Transverse colon (tissue), 4 donors: ENCODE results near the gene H2BK1. TPM values are rescaled to one million over a fixed set of nuclear protein-coding genes. Genes with fewer than 3 reads are reported as not detected.

ENCODE experiments used
- DNase-seq: peaks from one replicate; pipeline ENCODE4 v3.0.0-alpha.2; 2019
- H3K27ac ChIP-seq, 4 donors: fragments of 200-600 bp; sonication (generic); 2 replicates each; pipeline ENCODE4 v1.5.1; 2016 to 2018; ENCODE audit warnings: inconsistent platforms in 4 of 4
- H3K27me3 ChIP-seq: fragments of 200-600 bp; sonication (generic); 2 replicates; pipeline ENCODE4 v1.5.1; 2017; ENCODE audit warnings: inconsistent platforms
- H3K36me3 ChIP-seq, 4 donors: fragments of 200-600 bp; sonication (generic); 2 replicates each; pipeline ENCODE4 v1.5.1; 2017 to 2019; ENCODE audit warnings: inconsistent platforms in 4 of 4
- H3K4me1 ChIP-seq, 4 donors: fragments of 200-600 bp; sonication (generic); 2 replicates each; pipeline ENCODE4 v1.5.1; 2017 to 2020; ENCODE audit warnings: inconsistent platforms in 4 of 4
- H3K4me3 ChIP-seq, 4 donors: fragments of 200-600 bp; sonication (generic); 1 replicate in 1 of 4; 2 replicates in 3 of 4; pipeline versions ENCODE4 v1.5.1 to v1.6.1; 2017 to 2019; ENCODE audit warnings: inconsistent platforms in 4 of 4
- H3K9me3 ChIP-seq, 2 donors: fragments of 200-600 bp; sonication (generic); 2 replicates each; pipeline ENCODE4 v1.5.1; 2017 to 2019; ENCODE audit warnings: inconsistent platforms in 2 of 2
- EP300 ChIP-seq: sonication (generic); formaldehyde crosslinking; IDR thresholded peaks from one replicate; pipeline ENCODE4 v1.6.1; 2017; ENCODE audit warnings: antibody characterized with exemption, low read depth
- POLR2A ChIP-seq: fragments of 450-650 bp; IDR thresholded peaks from one replicate; pipeline ENCODE4 v1.6.1; 2016; ENCODE audit warnings: antibody characterized with exemption, mild to moderate bottlenecking, moderate library complexity
- POLR2AphosphoS5 ChIP-seq, 3 donors: sonication (generic); formaldehyde crosslinking; IDR thresholded peaks; one replicate each; pipeline ENCODE4 v1.6.1; 2016; ENCODE audit warnings: antibody characterized with exemption in 3 of 3
- WGBS, 2 donors: methylation state at CpG; one replicate each; pipeline ENCODE4 v1.1.5; 2018; ENCODE audit warnings: low coverage in 1 of 2; 5-methylcytosine and 5-hydroxymethylcytosine counted together
- in situ Hi-C, 4 donors: fragments of 200-750 bp; cut with MboI; loops; one replicate each; pipeline versions ENCODE4 v1.15.0 to v1.15.1; 2017; ENCODE audit warnings: low sequenced_read_pairs in 3 of 4, low pct_ligation_motif_present in 1 of 4, low pct_unique_long_range_greater_than_20kb in 1 of 4
- intact Hi-C: fragments of 100-400 bp; cut with DNase I; formaldehyde crosslinking; loops from one replicate; pipeline ENCODE4 v1.15.1; 2023; ENCODE audit warnings: low total_unique reads
- total RNA-seq, 4 donors: library from RNA; depleted of rRNA; stranded (reverse); fragments of >200 nt; gene quantifications; one replicate each; pipeline ENCODE4 v1.1.0, GENCODE V29; 2016
- TF ChIP-seq, protein P1 (sequence below), 5 experiments: fragments of 200-600 bp in 3 of 5; fragments of 450-650 bp in 2 of 5; sonication (generic) in 3 of 5; IDR thresholded peaks; 1 replicate in 2 of 5; 2 replicates in 3 of 5; pipeline ENCODE4 v1.5.1; 2016 to 2017; ENCODE audit warnings: antibody characterized with exemption in 5 of 5, inconsistent platforms in 3 of 5, mild to moderate bottlenecking in 2 of 5, moderate library complexity in 1 of 5

H2BK1 gene
- total RNA-seq, 4 donors from 2014 or later = not detected

DNA sequence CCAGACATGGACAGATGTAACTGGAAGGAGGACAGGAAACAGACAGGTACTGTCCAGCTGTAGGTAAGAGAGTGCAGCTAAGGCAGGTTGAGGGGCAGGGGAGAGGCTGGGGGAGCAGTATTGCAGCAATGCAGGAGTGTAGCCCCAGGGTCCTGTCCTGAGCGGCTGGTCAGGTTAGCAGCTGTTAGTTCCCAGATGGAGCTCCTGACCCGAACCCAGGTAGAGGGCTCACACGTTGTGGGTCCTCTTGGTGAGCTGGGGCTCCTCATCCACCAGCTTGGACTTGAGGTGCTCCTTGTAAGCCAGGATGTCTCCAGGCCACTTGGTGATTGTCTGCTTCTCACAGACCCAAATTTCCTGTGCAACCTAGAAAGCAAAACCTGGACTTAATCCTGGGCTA lies 3.5 kb upstream of the H2BK1 start:
- peaks cover 0 to 6% (median 0%) of the 10 kb centered on the region in 4 donors for H3K4me1 ChIP-seq
- no peaks in the 10 kb centered on the region for H3K9me3 ChIP-seq
- in situ Hi-C loops (no loop called here), intact Hi-C loops (no loop called here)
- no peak overlapping the region for H3K27ac ChIP-seq
- no peak for DNase-seq
- 89% methylated on average over 3 of the region's 3 CpGs; no CpG with 5 or more reads in 1 of the 2 donors for WGBS, 2 donors
- no peak overlapping the region for H3K4me3 ChIP-seq
- TF ChIP-seq EP300 (no peak), POLR2A (no peak), POLR2AphosphoS5 (IDR thresholded peaks at IDR 0.05) (no peak)
- TF ChIP-seq, protein P1, sequence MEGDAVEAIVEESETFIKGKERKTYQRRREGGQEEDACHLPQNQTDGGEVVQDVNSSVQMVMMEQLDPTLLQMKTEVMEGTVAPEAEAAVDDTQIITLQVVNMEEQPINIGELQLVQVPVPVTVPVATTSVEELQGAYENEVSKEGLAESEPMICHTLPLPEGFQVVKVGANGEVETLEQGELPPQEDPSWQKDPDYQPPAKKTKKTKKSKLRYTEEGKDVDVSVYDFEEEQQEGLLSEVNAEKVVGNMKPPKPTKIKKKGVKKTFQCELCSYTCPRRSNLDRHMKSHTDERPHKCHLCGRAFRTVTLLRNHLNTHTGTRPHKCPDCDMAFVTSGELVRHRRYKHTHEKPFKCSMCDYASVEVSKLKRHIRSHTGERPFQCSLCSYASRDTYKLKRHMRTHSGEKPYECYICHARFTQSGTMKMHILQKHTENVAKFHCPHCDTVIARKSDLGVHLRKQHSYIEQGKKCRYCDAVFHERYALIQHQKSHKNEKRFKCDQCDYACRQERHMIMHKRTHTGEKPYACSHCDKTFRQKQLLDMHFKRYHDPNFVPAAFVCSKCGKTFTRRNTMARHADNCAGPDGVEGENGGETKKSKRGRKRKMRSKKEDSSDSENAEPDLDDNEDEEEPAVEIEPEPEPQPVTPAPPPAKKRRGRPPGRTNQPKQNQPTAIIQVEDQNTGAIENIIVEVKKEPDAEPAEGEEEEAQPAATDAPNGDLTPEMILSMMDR (IDR thresholded peaks at IDR 0.05) = no peak
- no peaks in the 10 kb centered on the region for H3K27me3 ChIP-seq
- H3K36me3 ChIP-seq = peaks cover 0 to 42% (median 20%) of the 10 kb centered on the region in 4 donors

DNA sequence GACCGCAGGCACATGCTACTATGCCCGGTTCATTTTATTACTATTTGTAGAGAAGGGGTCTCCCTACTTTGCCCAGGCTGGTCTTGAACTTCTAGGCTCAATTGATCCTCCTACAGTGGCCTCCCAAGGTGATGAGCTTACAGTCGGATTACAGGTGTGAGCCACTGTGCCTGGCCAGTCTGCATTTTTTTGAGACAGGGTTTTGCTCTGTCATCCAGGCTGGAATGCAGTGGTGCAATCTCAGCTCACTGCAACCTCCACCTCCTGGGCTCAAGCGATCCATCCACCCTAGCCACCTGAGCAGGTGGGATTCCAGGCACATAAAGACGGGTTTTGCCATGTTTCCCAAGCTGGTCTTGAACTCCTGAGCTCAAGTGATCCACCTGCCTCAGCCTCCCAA lies 2.3 kb upstream of the H2BK1 start:
- H3K4me1 ChIP-seq = peaks cover 0 to 6% (median 0%) of the 10 kb centered on the region in 4 donors
- no peaks in the 10 kb centered on the region for H3K9me3 ChIP-seq
- H3K27me3 ChIP-seq = no peaks in the 10 kb centered on the region
- WGBS, 2 donors = 89 to 90% methylated on average over 2 to 5 of the region's 5 CpGs
- no peak overlapping the region for H3K27ac ChIP-seq
- TF ChIP-seq POLR2A = no peak
- TF ChIP-seq, protein P1 (IDR thresholded peaks at IDR 0.05) = no peak
- no peak for TF ChIP-seq POLR2AphosphoS5 (IDR thresholded peaks at IDR 0.05)
- no peak for TF ChIP-seq EP300
- DNase-seq = no peak
- intact Hi-C loops (no loop called here), in situ Hi-C loops (no loop called here)
- H3K36me3 ChIP-seq = peaks cover 0 to 31% (median 15%) of the 10 kb centered on the region in 4 donors
- no peak overlapping the region for H3K4me3 ChIP-seq

DNA sequence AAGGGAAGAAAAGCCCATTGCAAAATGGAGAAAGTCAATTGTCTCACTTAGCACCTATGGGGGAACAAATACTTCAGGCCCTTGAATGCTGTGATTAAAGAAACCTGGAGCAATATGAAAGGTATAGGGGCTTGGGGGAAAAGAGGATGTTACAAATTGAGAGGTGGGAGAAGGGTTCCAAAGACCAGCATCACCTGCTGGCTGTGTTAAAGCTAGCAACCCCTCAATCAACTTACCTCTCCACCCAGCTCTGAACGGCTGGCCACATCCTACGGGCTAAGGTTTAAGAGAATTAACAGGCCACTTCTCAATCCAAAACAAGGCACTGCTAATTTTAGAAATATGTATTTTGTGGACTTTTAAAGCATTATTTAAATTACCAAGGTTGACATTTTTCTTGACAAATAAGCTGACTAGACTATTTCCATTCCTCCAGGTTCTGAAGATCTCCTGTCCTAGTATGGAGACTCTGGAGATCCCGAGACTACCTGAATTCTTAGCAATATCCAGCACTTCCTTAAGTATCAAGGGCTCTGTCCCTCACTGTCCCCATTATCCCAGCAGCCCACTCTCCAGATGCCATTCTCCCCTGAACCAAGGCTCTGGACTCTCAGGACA lies 976 bp upstream of the H2BK1 start:
- no peaks in the 10 kb centered on the region for H3K9me3 ChIP-seq

DNA sequence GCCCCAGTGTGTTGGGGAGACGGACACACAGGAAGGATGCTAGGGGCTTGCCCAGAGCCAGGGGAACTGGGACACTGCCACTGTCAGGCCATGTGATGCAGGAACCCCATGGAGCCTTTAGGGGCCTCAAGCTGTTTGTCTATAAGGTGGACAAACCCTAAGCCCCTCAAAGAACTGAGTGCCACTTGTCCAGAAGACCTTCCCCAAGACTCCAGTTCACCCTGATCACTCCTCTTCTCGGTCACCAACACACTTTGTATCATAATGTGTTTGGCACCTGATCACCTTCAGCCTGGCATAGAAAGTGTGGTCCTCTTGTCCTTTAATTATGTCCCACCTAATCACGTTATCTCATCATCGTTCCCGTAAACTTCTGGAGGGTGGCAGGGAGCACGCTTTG lies 700 bp downstream of the H2BK1 start:
- DNase-seq = no peak
- Histone ChIP-seq H3K36me3 (peaks cover 0 to 9% (median under 1%) of the 10 kb centered on the region in 4 donors), H3K27me3 (peaks cover 17% of the 10 kb centered on the region), H3K4me1 (no peaks in the 10 kb centered on the region), H3K9me3 (no peaks in the 10 kb centered on the region), H3K4me3 (no peak overlapping the region), H3K27ac (no peak overlapping the region)
- intact Hi-C loops (no loop called here), in situ Hi-C loops (no loop called here)
- WGBS, 2 donors = 80 to 87% methylated on average over 1 to 6 of the region's 6 CpGs
- TF ChIP-seq POLR2A (no peak), EP300 (no peak), POLR2AphosphoS5 (IDR thresholded peaks at IDR 0.05) (no peak)
- TF ChIP-seq, protein P1 (IDR thresholded peaks at IDR 0.05) = no peak

More for the DNA sequence above, 976 bp upstream of the H2BK1 start:
- no peak for TF ChIP-seq POLR2A
- TF ChIP-seq, protein P1 (IDR thresholded peaks at IDR 0.05) = no peak
- TF ChIP-seq POLR2AphosphoS5 (IDR thresholded peaks at IDR 0.05) = no peak
- no peak for TF ChIP-seq EP300
- 75 to 90% methylated on average over 1 to 3 of the region's 3 CpGs for WGBS, 2 donors
- in situ Hi-C loops (no loop called here), intact Hi-C loops (no loop called here)
- Histone ChIP-seq H3K4me1 (peaks cover 0 to 6% (median 0%) of the 10 kb centered on the region in 4 donors), H3K27ac (no peak overlapping the region), H3K27me3 (peaks cover 6% of the 10 kb centered on the region), H3K36me3 (peaks cover 0 to 17% (median 8%) of the 10 kb centered on the region in 4 donors), H3K4me3 (no peak overlapping the region)
- no peak for DNase-seq
